Panc1 (cell line): ENCODE results near the gene ARHGAP20. TPM values are rescaled to one million over a fixed set of nuclear protein-coding genes. Genes with fewer than 3 reads are reported as not detected.

Source experiments
- ATAC-seq: fragments of 200-7000 bp; cut with Tn5 transposase; 2 replicates; pipeline ENCODE4 v1.9.1; 2020; ENCODE audit warnings: mild to moderate bottlenecking, moderate library complexity
- BruUV-seq: library from RNA; stranded (reverse); fragments of 400-500 nt; replicated peaks from 2 replicates; lab custom pipeline; 2021; lab: Mats Ljungman, UMichigan
- CTCF ChIA-PET: fragments of 300-600 bp; sonication (Branson Sonifier 250); formaldehyde crosslinking; loops from one replicate; lab custom pipeline; 2022; ENCODE audit warnings: antibody characterized with exemption; lab: Charles Lee
- POLR2A ChIA-PET: fragments of 300-600 bp; sonication (Branson Sonifier 250); formaldehyde crosslinking; loops from one replicate; lab custom pipeline; 2022; ENCODE audit warnings: antibody characterized with exemption; lab: Charles Lee
- DNase-seq: peaks from one replicate; pipeline ENCODE4 v3.0.0-alpha.2; 2010; ENCODE audit warnings: low read depth, low spot score
- H3K27ac ChIP-seq: 2 replicates; pipeline ENCODE4 v1.5.1; 2011; ENCODE audit warnings: mild to moderate bottlenecking, low read length, inconsistent platforms
- H3K27me3 ChIP-seq: fragments of 200-500 bp; sonication (Bioruptor generic); 2 replicates; pipeline ENCODE4 v1.6.0; 2014; ENCODE audit warnings: low read length, inconsistent platforms; ENCODE audit not compliant: control insufficient read depth, insufficient read depth
- H3K36me3 ChIP-seq: fragments of 200-500 bp; sonication (Bioruptor generic); 2 replicates; pipeline ENCODE4 v1.5.1; 2014; ENCODE audit warnings: inconsistent platforms, mild to moderate bottlenecking, low read length, moderate library complexity; ENCODE audit not compliant: control insufficient read depth, insufficient read depth
- H3K4me1 ChIP-seq: 2 replicates; pipeline ENCODE4 v1.5.1; 2011; ENCODE audit warnings: inconsistent platforms, mild to moderate bottlenecking, low read length, moderate library complexity; ENCODE audit not compliant: control insufficient read depth, insufficient read depth
- H3K4me3 ChIP-seq, 2 experiments: 2 replicates each; pipeline ENCODE4 v1.5.1; 2011 to 2012; ENCODE audit warnings: low read depth in 2 of 2, low read length in 2 of 2, mild to moderate bottlenecking in 2 of 2, inconsistent platforms in 1 of 2, moderate library complexity in 1 of 2
- H3K9me3 ChIP-seq: fragments of 200-500 bp; sonication (Bioruptor generic); 2 replicates; pipeline ENCODE4 v1.5.1; 2014; ENCODE audit warnings: low read depth, mild to moderate bottlenecking, inconsistent platforms, low read length, moderate library complexity; ENCODE audit not compliant: control insufficient read depth, insufficient read depth
- POLR2AphosphoS5 ChIP-seq: IDR thresholded peaks from 2 replicates; pipeline ENCODE4 v1.6.1; 2012; ENCODE audit warnings: mild to moderate bottlenecking, low read depth, low read length, moderate library complexity
- SIN3A ChIP-seq: IDR thresholded peaks from 2 replicates; pipeline ENCODE4 v1.6.1; 2012; ENCODE audit warnings: low read depth, mild to moderate bottlenecking, low read length, moderate library complexity, borderline replicate concordance; ENCODE audit not compliant: insufficient read depth
- TCF7L2 ChIP-seq: IDR thresholded peaks from 2 replicates; pipeline ENCODE4 v1.6.1; 2011; ENCODE audit warnings: mild to moderate bottlenecking, low read depth, low read length, inconsistent platforms
- in situ Hi-C: cut with HindIII; loops from 2 replicates; pipeline ENCODE4 v1.10.0; 2016; ENCODE audit warnings: low sequenced_read_pairs, low pct_unique_long_range_greater_than_20kb
- intact Hi-C: fragments of 100-400 bp; cut with micrococcal nuclease; formaldehyde crosslinking; loops from one replicate; pipeline ENCODE4 v1.10.0; 2022; ENCODE audit not compliant: unreplicated experiment
- total RNA-seq: library from RNA; stranded (reverse); gene quantifications from one replicate; pipeline ENCODE4 v1.2.1, GENCODE V29; 2021; ENCODE audit not compliant: unreplicated experiment
- TF ChIP-seq, protein P1 (sequence below): fragments of 450-650 bp; IDR thresholded peaks from 2 replicates; pipeline ENCODE4 v1.5.1; 2017; ENCODE audit warnings: mild to moderate bottlenecking
- TF ChIP-seq, protein P2 (sequence below), 2 experiments: IDR thresholded peaks; 2 replicates each; pipeline ENCODE4 v1.6.1; 2011 to 2012; ENCODE audit warnings: low read depth in 2 of 2, control low read depth in 1 of 2, low read length in 1 of 2, mild to moderate bottlenecking in 1 of 2, moderate library complexity in 1 of 2; ENCODE audit not compliant: insufficient read depth in 1 of 2

The ARHGAP20 gene
- total RNA-seq, 1 experiment from 2014 or later = 0.05 TPM

DNA sequence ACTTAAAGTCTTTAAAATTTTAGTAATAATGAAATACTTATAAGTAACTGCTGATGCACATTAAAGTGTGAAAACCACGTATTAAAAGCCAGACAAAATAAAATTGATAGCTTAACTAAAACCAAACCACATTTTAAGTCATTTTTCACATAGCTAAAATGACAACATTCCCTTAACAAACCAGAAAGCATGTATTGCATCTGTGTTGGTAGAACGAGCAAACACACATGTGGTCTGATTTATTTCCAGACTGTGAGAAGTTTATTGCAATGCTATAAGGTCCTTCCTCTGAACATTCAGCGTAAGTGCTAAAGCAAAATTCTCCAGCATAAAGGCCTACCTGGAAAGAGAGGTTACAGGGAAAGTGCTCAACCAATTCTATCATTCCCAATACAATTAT is 57.8 kb downstream of the ARHGAP20 start:
- no peak for ATAC-seq
- no peaks in the 10 kb centered on the region for H3K36me3 ChIP-seq
- in situ Hi-C loops (no loop called here), intact Hi-C loops (no loop called here)
- TF ChIP-seq SIN3A (no peak), POLR2AphosphoS5 (no peak), TCF7L2 (no peak)
- TF ChIP-seq, protein P1, sequence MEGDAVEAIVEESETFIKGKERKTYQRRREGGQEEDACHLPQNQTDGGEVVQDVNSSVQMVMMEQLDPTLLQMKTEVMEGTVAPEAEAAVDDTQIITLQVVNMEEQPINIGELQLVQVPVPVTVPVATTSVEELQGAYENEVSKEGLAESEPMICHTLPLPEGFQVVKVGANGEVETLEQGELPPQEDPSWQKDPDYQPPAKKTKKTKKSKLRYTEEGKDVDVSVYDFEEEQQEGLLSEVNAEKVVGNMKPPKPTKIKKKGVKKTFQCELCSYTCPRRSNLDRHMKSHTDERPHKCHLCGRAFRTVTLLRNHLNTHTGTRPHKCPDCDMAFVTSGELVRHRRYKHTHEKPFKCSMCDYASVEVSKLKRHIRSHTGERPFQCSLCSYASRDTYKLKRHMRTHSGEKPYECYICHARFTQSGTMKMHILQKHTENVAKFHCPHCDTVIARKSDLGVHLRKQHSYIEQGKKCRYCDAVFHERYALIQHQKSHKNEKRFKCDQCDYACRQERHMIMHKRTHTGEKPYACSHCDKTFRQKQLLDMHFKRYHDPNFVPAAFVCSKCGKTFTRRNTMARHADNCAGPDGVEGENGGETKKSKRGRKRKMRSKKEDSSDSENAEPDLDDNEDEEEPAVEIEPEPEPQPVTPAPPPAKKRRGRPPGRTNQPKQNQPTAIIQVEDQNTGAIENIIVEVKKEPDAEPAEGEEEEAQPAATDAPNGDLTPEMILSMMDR = no peak
- TF ChIP-seq, protein P2, sequence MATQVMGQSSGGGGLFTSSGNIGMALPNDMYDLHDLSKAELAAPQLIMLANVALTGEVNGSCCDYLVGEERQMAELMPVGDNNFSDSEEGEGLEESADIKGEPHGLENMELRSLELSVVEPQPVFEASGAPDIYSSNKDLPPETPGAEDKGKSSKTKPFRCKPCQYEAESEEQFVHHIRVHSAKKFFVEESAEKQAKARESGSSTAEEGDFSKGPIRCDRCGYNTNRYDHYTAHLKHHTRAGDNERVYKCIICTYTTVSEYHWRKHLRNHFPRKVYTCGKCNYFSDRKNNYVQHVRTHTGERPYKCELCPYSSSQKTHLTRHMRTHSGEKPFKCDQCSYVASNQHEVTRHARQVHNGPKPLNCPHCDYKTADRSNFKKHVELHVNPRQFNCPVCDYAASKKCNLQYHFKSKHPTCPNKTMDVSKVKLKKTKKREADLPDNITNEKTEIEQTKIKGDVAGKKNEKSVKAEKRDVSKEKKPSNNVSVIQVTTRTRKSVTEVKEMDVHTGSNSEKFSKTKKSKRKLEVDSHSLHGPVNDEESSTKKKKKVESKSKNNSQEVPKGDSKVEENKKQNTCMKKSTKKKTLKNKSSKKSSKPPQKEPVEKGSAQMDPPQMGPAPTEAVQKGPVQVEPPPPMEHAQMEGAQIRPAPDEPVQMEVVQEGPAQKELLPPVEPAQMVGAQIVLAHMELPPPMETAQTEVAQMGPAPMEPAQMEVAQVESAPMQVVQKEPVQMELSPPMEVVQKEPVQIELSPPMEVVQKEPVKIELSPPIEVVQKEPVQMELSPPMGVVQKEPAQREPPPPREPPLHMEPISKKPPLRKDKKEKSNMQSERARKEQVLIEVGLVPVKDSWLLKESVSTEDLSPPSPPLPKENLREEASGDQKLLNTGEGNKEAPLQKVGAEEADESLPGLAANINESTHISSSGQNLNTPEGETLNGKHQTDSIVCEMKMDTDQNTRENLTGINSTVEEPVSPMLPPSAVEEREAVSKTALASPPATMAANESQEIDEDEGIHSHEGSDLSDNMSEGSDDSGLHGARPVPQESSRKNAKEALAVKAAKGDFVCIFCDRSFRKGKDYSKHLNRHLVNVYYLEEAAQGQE (IDR thresholded peaks at IDR 0.05; ENCODE audit: insufficient read depth in 1 of 2, low read depth in 2 of 2, low read length in 1 of 2) = no peak
- BruUV-seq = no TSS peak
- ChIA-PET POLR2A (no interaction called here), CTCF (no interaction called here)
- H3K4me3 ChIP-seq = no peak overlapping the region
- H3K4me1 ChIP-seq = no peaks in the 10 kb centered on the region
- no peak overlapping the region for H3K27ac ChIP-seq
- no peaks in the 10 kb centered on the region for H3K9me3 ChIP-seq
- no peaks in the 10 kb centered on the region for H3K27me3 ChIP-seq
- DNase-seq = no peak

DNA sequence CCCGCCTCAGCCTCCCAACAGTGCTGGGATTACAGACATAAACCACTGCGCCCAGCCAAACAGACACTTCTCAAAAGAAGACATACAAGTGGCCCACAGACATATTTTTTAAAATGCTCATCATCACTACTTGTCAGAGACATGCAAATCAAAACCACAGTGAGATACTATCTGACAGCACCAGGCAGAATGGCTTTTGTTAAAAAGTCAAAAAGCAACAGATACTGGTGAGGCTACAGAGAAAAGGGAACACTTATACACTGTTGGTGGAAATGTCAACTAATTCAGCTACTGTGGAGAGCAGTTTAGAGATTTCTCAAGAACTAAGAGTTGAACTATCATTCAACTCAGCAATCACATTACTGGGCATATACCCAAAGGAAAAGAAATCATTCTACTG is 67.0 kb downstream of the ARHGAP20 start:
- TF ChIP-seq TCF7L2 (no peak), POLR2AphosphoS5 (no peak), SIN3A (no peak)
- TF ChIP-seq, protein P2 (IDR thresholded peaks at IDR 0.05; ENCODE audit: insufficient read depth in 1 of 2, low read depth in 2 of 2, low read length in 1 of 2) = no peak
- TF ChIP-seq, protein P1 = no peak
- Histone ChIP-seq H3K4me1 (no peaks in the 10 kb centered on the region), H3K9me3 (no peaks in the 10 kb centered on the region), H3K27me3 (no peaks in the 10 kb centered on the region), H3K36me3 (no peaks in the 10 kb centered on the region), H3K4me3 (no peak overlapping the region), H3K27ac (no peak overlapping the region)
- CTCF ChIA-PET = no interaction called here
- in situ Hi-C loops = no loop called here
- DNase-seq (no peak), ATAC-seq (no peak)
- POLR2A ChIA-PET = no interaction called here
- intact Hi-C loops = no loop called here
- no TSS peak for BruUV-seq
